Activated naive CD4-positive, alpha-beta T cell treated with anti-CD3 and anti-CD28 coated beads, Interleukin-2, amount 50 U/mL, for 72 hours (primary cell): ENCODE measurements around the gene ATXN10. TPM values are rescaled to one million over a fixed set of nuclear protein-coding genes. Genes with fewer than 3 reads are reported as not detected.

Experiments used
- ATAC-seq, 2 donors: fragments of 150-1000 bp; cut with Tn5 transposase; 2 replicates each; pipeline ENCODE4 v1.10.0; 2021; ENCODE audit warnings: mild to moderate bottlenecking in 2 of 2, moderate library complexity in 2 of 2
- DNase-seq, 2 donors: peaks; one replicate each; pipeline ENCODE4 v3.0.0; 2021 to 2022; ENCODE audit warnings: low spot score in 2 of 2
- H3K27ac Mint-ChIP-seq, 2 donors: one replicate each; pipeline ENCODE4 v1.8.0; 2022; ENCODE audit warnings: mild to moderate bottlenecking in 2 of 2, mixed read lengths in 2 of 2
- H3K36me3 Mint-ChIP-seq, 2 donors: one replicate each; pipeline ENCODE4 v1.8.0; 2022; ENCODE audit warnings: mixed read lengths in 2 of 2
- H3K9me3 Mint-ChIP-seq, 2 donors: one replicate each; pipeline ENCODE4 v1.8.0; 2022; ENCODE audit warnings: mixed read lengths in 2 of 2
- total RNA-seq, 2 donors: library from RNA; stranded (reverse); gene quantifications; one replicate each; pipeline ENCODE4 v1.2.3, GENCODE V29; 2022

Gene ATXN10
- total RNA-seq, 2 donors from 2014 or later, result 60.1 to 90.7 TPM

GRCh38 chr22:45639747-45640102, 31.9 kb upstream of the ATXN10 start:
- DNase-seq, result no peak
- no peaks in the 10 kb centered on the region for H3K9me3 Mint-ChIP-seq
- no peak for ATAC-seq
- H3K27ac Mint-ChIP-seq, result no peak overlapping the region
- no peaks in the 10 kb centered on the region for H3K36me3 Mint-ChIP-seq

GRCh38 chr22:45640291-45640940, 31.2 kb upstream of the ATXN10 start:
- Mint-ChIP-seq H3K27ac (no peak overlapping the region), H3K36me3 (no peaks in the 10 kb centered on the region), H3K9me3 (no peaks in the 10 kb centered on the region)
- DNase-seq, result no peak
- ATAC-seq, result no peak

- H3K27ac Mint-ChIP-seq, result no peak overlapping the region
- H3K36me3 Mint-ChIP-seq, result no peaks in the 10 kb centered on the region
- no peaks in the 10 kb centered on the region for H3K9me3 Mint-ChIP-seq
- DNase-seq (no peak), ATAC-seq (no peak)
These were observed 30.6 kb upstream of the ATXN10 start for GRCh38 chr22:45640941-45641621.

GRCh38 chr22:45642986-45643385, 28.6 kb upstream of the ATXN10 start:
- ATAC-seq (no peak), DNase-seq (no peak)
- Mint-ChIP-seq H3K27ac (no peak overlapping the region), H3K9me3 (no peaks in the 10 kb centered on the region), H3K36me3 (no peaks in the 10 kb centered on the region)

GRCh38 chr22:45644714-45645113, 26.9 kb upstream of the ATXN10 start:
- Mint-ChIP-seq H3K9me3 (no peaks in the 10 kb centered on the region), H3K27ac (no peak overlapping the region), H3K36me3 (no peaks in the 10 kb centered on the region)
- DNase-seq, result no peak
- no peak for ATAC-seq

- Mint-ChIP-seq H3K27ac (no peak overlapping the region), H3K9me3 (no peaks in the 10 kb centered on the region), H3K36me3 (no peaks in the 10 kb centered on the region)
- ATAC-seq (no peak), DNase-seq (no peak)
These were observed 26.5 kb upstream of the ATXN10 start for GRCh38 chr22:45645150-45645525.

GRCh38 chr22:45645526-45646414, 25.9 kb upstream of the ATXN10 start:
- H3K36me3 Mint-ChIP-seq, result no peaks in the 10 kb centered on the region
- no peaks in the 10 kb centered on the region for H3K9me3 Mint-ChIP-seq
- peak; percentile 80 to 93 for DNase-seq
- no peak overlapping the region for H3K27ac Mint-ChIP-seq
- ATAC-seq, result peak; percentile 93 to 97

GRCh38 chr22:45647532-45648225, 24.0 kb upstream of the ATXN10 start:
- Mint-ChIP-seq H3K9me3 (no peaks in the 10 kb centered on the region), H3K27ac (no peak overlapping the region), H3K36me3 (no peaks in the 10 kb centered on the region)
- no peak for ATAC-seq
- DNase-seq, result no peak

GRCh38 chr22:45648301-45649117, 23.1 kb upstream of the ATXN10 start:
- no peaks in the 10 kb centered on the region for H3K36me3 Mint-ChIP-seq
- no peaks in the 10 kb centered on the region for H3K9me3 Mint-ChIP-seq
- ATAC-seq (peak in 1 of 2 donors; percentile 36), DNase-seq (no peak)
- H3K27ac Mint-ChIP-seq, result no peak overlapping the region

- no peaks in the 10 kb centered on the region for H3K9me3 Mint-ChIP-seq
- H3K36me3 Mint-ChIP-seq, result no peaks in the 10 kb centered on the region
- DNase-seq (no peak), ATAC-seq (no peak)
- H3K27ac Mint-ChIP-seq, result no peak overlapping the region
These were observed 21.8 kb upstream of the ATXN10 start for GRCh38 chr22:45649809-45650208.

GRCh38 chr22:45650721-45651120, 20.9 kb upstream of the ATXN10 start:
- H3K27ac Mint-ChIP-seq, result no peak overlapping the region
- ATAC-seq (no peak), DNase-seq (no peak)
- no peaks in the 10 kb centered on the region for H3K36me3 Mint-ChIP-seq
- H3K9me3 Mint-ChIP-seq, result no peaks in the 10 kb centered on the region

GRCh38 chr22:45651931-45652528, 19.6 kb upstream of the ATXN10 start:
- ATAC-seq, result no peak
- H3K36me3 Mint-ChIP-seq, result no peaks in the 10 kb centered on the region
- no peak for DNase-seq
- H3K27ac Mint-ChIP-seq, result no peak overlapping the region
- H3K9me3 Mint-ChIP-seq, result no peaks in the 10 kb centered on the region

- Mint-ChIP-seq H3K27ac (no peak overlapping the region), H3K9me3 (no peaks in the 10 kb centered on the region), H3K36me3 (no peaks in the 10 kb centered on the region)
- no peak for ATAC-seq
- DNase-seq, result no peak
These were observed 15.1 kb upstream of the ATXN10 start for GRCh38 chr22:45656577-45656976.

GRCh38 chr22:45657701-45658100, 13.9 kb upstream of the ATXN10 start:
- no peaks in the 10 kb centered on the region for H3K36me3 Mint-ChIP-seq
- ATAC-seq (no peak), DNase-seq (no peak)
- no peaks in the 10 kb centered on the region for H3K9me3 Mint-ChIP-seq
- no peak overlapping the region for H3K27ac Mint-ChIP-seq

- Mint-ChIP-seq H3K36me3 (peaks cover 0 to 5% of the 10 kb centered on the region in 2 donors), H3K9me3 (no peaks in the 10 kb centered on the region), H3K27ac (no peak overlapping the region)
- ATAC-seq (no peak), DNase-seq (no peak)
These were observed 7.4 kb upstream of the ATXN10 start for GRCh38 chr22:45664136-45664646.

- ATAC-seq (no peak), DNase-seq (no peak)
- peaks cover 0 to 7% of the 10 kb centered on the region in 2 donors for H3K36me3 Mint-ChIP-seq
- H3K9me3 Mint-ChIP-seq, result no peaks in the 10 kb centered on the region
- H3K27ac Mint-ChIP-seq, result no peak overlapping the region
These were observed 4.1 kb upstream of the ATXN10 start for GRCh38 chr22:45667486-45667885.
